T-cell (primary cell): ENCODE measurements around the gene KRTDAP. TPM values are rescaled to one million over a fixed set of nuclear protein-coding genes. Genes with fewer than 3 reads are reported as not detected.

Experiments used
- ATAC-seq, 4 experiments: fragments of 200-7000 bp in 3 of 4; fragments of 150-1000 bp in 1 of 4; cut with Tn5 transposase; replicated peaks in 1 of 4; 1 replicate in 3 of 4; 2 replicates in 1 of 4; pipeline ENCODE4 v1.10.0; 2021; ENCODE audit warnings: moderate library complexity in 3 of 4, mild to moderate bottlenecking in 2 of 4, moderate number of reproducible peaks in 1 of 4
- CTCF ChIA-PET, 2 donors: fragments of 300-600 bp; sonication (Branson Sonifier 250); formaldehyde crosslinking; loops; one replicate each; lab custom pipeline; 2022; ENCODE audit warnings: antibody characterized with exemption in 2 of 2; lab: Charles Lee
- POLR2A ChIA-PET, 2 donors: fragments of 300-600 bp; sonication (Branson Sonifier 250); formaldehyde crosslinking; loops; one replicate each; lab custom pipeline; 2022; ENCODE audit warnings: antibody characterized with exemption in 2 of 2; lab: Charles Lee
- DNase-seq, 35 experiments: peaks; one replicate each; pipeline versions ENCODE4 v3.0.0 to v3.0.0-alpha.2; 2013 to 2023
- H3K27ac ChIP-seq: one replicate; pipeline ENCODE4 v1.5.1; 2013; ENCODE audit warnings: low read length
- H3K27me3 ChIP-seq, 2 experiments: replicated peaks in 1 of 2; 1 replicate in 1 of 2; 2 replicates in 1 of 2; pipeline versions ENCODE4 v1.6.1 to v1.7.0; 2013; ENCODE audit warnings: low read length in 1 of 2, mixed read lengths in 1 of 2; ENCODE audit not compliant: control insufficient read depth in 2 of 2, insufficient read depth in 2 of 2; ENCODE audit errors: extremely low read depth in 1 of 2
- H3K36me3 ChIP-seq, 2 donors: 1 replicate in 1 of 2; 2 replicates in 1 of 2; pipeline versions ENCODE4 v1.6.1 to v1.7.0; 2013; ENCODE audit warnings: low read length in 1 of 2; ENCODE audit not compliant: control insufficient read depth in 2 of 2, insufficient read depth in 1 of 2; ENCODE audit errors: extremely low read depth in 1 of 2
- H3K4me1 ChIP-seq, 2 experiments: 1 replicate in 1 of 2; 2 replicates in 1 of 2; pipeline versions ENCODE4 v1.6.1 to v1.7.0; 2013; ENCODE audit warnings: low read length in 2 of 2, mixed read lengths in 1 of 2; ENCODE audit not compliant: insufficient read depth in 2 of 2, control insufficient read depth in 1 of 2; ENCODE audit errors: extremely low read depth in 1 of 2
- H3K4me3 ChIP-seq, 2 donors: 1 replicate in 1 of 2; 2 replicates in 1 of 2; pipeline versions ENCODE4 v1.5.1 to v1.7.0; 2013; ENCODE audit warnings: mild to moderate bottlenecking in 2 of 2, low read length in 1 of 2, moderate library complexity in 1 of 2; ENCODE audit not compliant: control insufficient read depth in 1 of 2; ENCODE audit errors: extremely low read depth in 1 of 2
- H3K9me3 ChIP-seq: 2 replicates; pipeline ENCODE4 v1.7.0; 2013
- H3K27ac Mint-ChIP-seq, 2 donors: one replicate each; pipeline ENCODE4 v1.8.0; 2020 to 2021; ENCODE audit warnings: mild to moderate bottlenecking in 2 of 2, mixed read lengths in 2 of 2
- H3K27me3 Mint-ChIP-seq, 2 donors: one replicate each; pipeline ENCODE4 v1.8.0; 2021 to 2022; ENCODE audit warnings: mixed read lengths in 2 of 2
- H3K36me3 Mint-ChIP-seq: one replicate; pipeline ENCODE4 v1.8.0; 2021; ENCODE audit warnings: mixed read lengths
- H3K4me1 Mint-ChIP-seq, 3 donors: one replicate each; pipeline ENCODE4 v1.8.0; 2020 to 2022; ENCODE audit warnings: mixed read lengths in 3 of 3, mild to moderate bottlenecking in 1 of 3
- H3K4me3 Mint-ChIP-seq, 3 donors: one replicate each; pipeline ENCODE4 v1.8.0; 2020 to 2022; ENCODE audit warnings: mild to moderate bottlenecking in 3 of 3, mixed read lengths in 3 of 3, moderate library complexity in 3 of 3
- H3K9me3 Mint-ChIP-seq, 3 donors: one replicate each; pipeline ENCODE4 v1.8.0; 2020 to 2022; ENCODE audit warnings: mixed read lengths in 3 of 3
- WGBS: methylation state at CpG from one replicate; pipeline ENCODE4 v1.1.5; 2013; ENCODE audit warnings: missing lambda C conversion rate; ENCODE audit not compliant: insufficient coverage; 5-methylcytosine and 5-hydroxymethylcytosine counted together
- total RNA-seq, 35 experiments: library from RNA in 6 of 35; stranded (reverse) in 6 of 35; fragments of 120-200 nt in 1 of 35; gene quantifications; one replicate each; pipeline versions ENCODE4 v1.2.1 to v1.2.4 and lab custom pipeline; 2013 to 2026

KRTDAP gene
- total RNA-seq, 5 donors from 2014 or later (not counting 1 experiment from before 2014, with no cell fraction given) = not detected

GRCh38 chr19:35509861-35510625 is 19.8 kb upstream of the KRTDAP start:
- H3K4me1 Mint-ChIP-seq = peaks cover 15 to 20% (median 17%) of the 10 kb centered on the region in 3 donors
- peak overlapping the region; percentile 67 to 73 (median 69) for H3K4me3 Mint-ChIP-seq
- H3K27ac Mint-ChIP-seq = peak overlapping the region in 1 of 2 donors; percentile 44
- H3K27me3 Mint-ChIP-seq = peaks cover 32 to 55% of the 10 kb centered on the region in 2 donors
- CTCF ChIA-PET = interaction anchor here (0.6 to 0.8 kb wide), 3 partner anchors 15 to 97 kb away, joined by 4 to 8 read pairs (median 4); no protein-coding TSS in a partner anchor
- H3K27ac ChIP-seq = peak overlapping the region; percentile 55
- no peaks in the 10 kb centered on the region for H3K9me3 ChIP-seq
- ATAC-seq (peak; percentile 76 to 79 (median 76)), DNase-seq (peak; percentile 15 to 82 (median 60))
- H3K4me3 ChIP-seq = peak overlapping the region; percentile 35 to 53
- under 1% methylated on average over 26 of the region's 39 CpGs for WGBS
- H3K4me1 ChIP-seq = peaks cover 0 to 22% of the 10 kb centered on the region in 2 experiments
- no peaks in the 10 kb centered on the region for H3K9me3 Mint-ChIP-seq
- peaks cover 2 to 65% of the 10 kb centered on the region in 2 experiments for H3K27me3 ChIP-seq
- no peaks in the 10 kb centered on the region for H3K36me3 Mint-ChIP-seq
- H3K36me3 ChIP-seq = no peaks in the 10 kb centered on the region
- POLR2A ChIA-PET = no interaction called here

- WGBS = 12% methylated on average over 5 of the region's 12 CpGs
- ChIA-PET POLR2A (interaction anchor here in 1 of 2 donors (0.6 kb wide), 1 partner anchor 123 kb away, joined by 4 read pairs; no protein-coding TSS in a partner anchor), CTCF (no interaction called here)
- Mint-ChIP-seq H3K36me3 (no peaks in the 10 kb centered on the region), H3K4me1 (peaks cover 15 to 20% (median 17%) of the 10 kb centered on the region in 3 donors), H3K27me3 (peaks cover 29 to 56% of the 10 kb centered on the region in 2 donors), H3K27ac (peak overlapping the region; percentile 55 to 68), H3K4me3 (peak overlapping the region; percentile 67 to 73 (median 69)), H3K9me3 (no peaks in the 10 kb centered on the region)
- Histone ChIP-seq H3K9me3 (no peaks in the 10 kb centered on the region), H3K36me3 (no peaks in the 10 kb centered on the region), H3K4me1 (peaks cover 0 to 22% of the 10 kb centered on the region in 2 experiments), H3K27me3 (peaks cover 2 to 61% of the 10 kb centered on the region in 2 experiments), H3K27ac (peak overlapping the region; percentile 55), H3K4me3 (peak overlapping the region in 1 of 2 donors; percentile 53)
- DNase-seq = peak in 31 of 35 experiments; percentile 14 to 63 (median 37)
- peak; percentile 68 to 83 (median 77) for ATAC-seq
Measured at GRCh38 chr19:35509018-35509652, 18.9 kb upstream of the KRTDAP start.

GRCh38 chr19:35508129-35508528 is 17.9 kb upstream of the KRTDAP start:
- ATAC-seq (no peak), DNase-seq (no peak)
- ChIA-PET CTCF (interaction anchor here in 1 of 2 donors (0.6 kb wide), 1 partner anchor 78 kb away, joined by 10 read pairs; no protein-coding TSS in a partner anchor), POLR2A (no interaction called here)
- Mint-ChIP-seq H3K27ac (no peak overlapping the region), H3K36me3 (no peaks in the 10 kb centered on the region), H3K4me1 (peaks cover 15 to 20% (median 17%) of the 10 kb centered on the region in 3 donors), H3K4me3 (no peak overlapping the region), H3K9me3 (no peaks in the 10 kb centered on the region), H3K27me3 (peaks cover 26 to 54% of the 10 kb centered on the region in 2 donors)
- H3K27me3 ChIP-seq = peaks cover 2 to 56% of the 10 kb centered on the region in 2 experiments
- peaks cover 0 to 22% of the 10 kb centered on the region in 2 experiments for H3K4me1 ChIP-seq
- WGBS = 71% methylated on average over 1 of the region's 3 CpGs
- no peak overlapping the region for H3K27ac ChIP-seq
- H3K36me3 ChIP-seq = no peaks in the 10 kb centered on the region
- H3K9me3 ChIP-seq = no peaks in the 10 kb centered on the region
- no peak overlapping the region for H3K4me3 ChIP-seq

- no peaks in the 10 kb centered on the region for H3K36me3 ChIP-seq
- 86% methylated on average over 9 of the region's 11 CpGs for WGBS
- no peaks in the 10 kb centered on the region for H3K9me3 ChIP-seq
- DNase-seq = no peak
- ATAC-seq = no peak
- peaks cover 26 to 49% of the 10 kb centered on the region in 2 donors for H3K27me3 Mint-ChIP-seq
- CTCF ChIA-PET = interaction anchor here in 1 of 2 donors (0.6 kb wide), 1 partner anchor 459 kb away, joined by 3 read pairs; no protein-coding TSS in a partner anchor
- no peaks in the 10 kb centered on the region for H3K9me3 Mint-ChIP-seq
- no peak overlapping the region for H3K4me3 ChIP-seq
- peaks cover 2 to 54% of the 10 kb centered on the region in 2 experiments for H3K27me3 ChIP-seq
- no peaks in the 10 kb centered on the region for H3K36me3 Mint-ChIP-seq
- H3K4me1 ChIP-seq = peaks cover 0 to 22% of the 10 kb centered on the region in 2 experiments
- peaks cover 15 to 20% (median 17%) of the 10 kb centered on the region in 3 donors for H3K4me1 Mint-ChIP-seq
- no peak overlapping the region for H3K27ac ChIP-seq
- H3K4me3 Mint-ChIP-seq = no peak overlapping the region
- no peak overlapping the region for H3K27ac Mint-ChIP-seq
- POLR2A ChIA-PET = no interaction called here
Measured at GRCh38 chr19:35507561-35507960, 17.3 kb upstream of the KRTDAP start.

GRCh38 chr19:35506011-35506410 is 15.7 kb upstream of the KRTDAP start:
- ChIA-PET POLR2A (interaction anchor here in 1 of 2 donors (0.5 kb wide), 1 partner anchor 123 kb away, joined by 3 read pairs; no protein-coding TSS in a partner anchor), CTCF (no interaction called here)
- H3K27me3 Mint-ChIP-seq = peaks cover 18 to 42% of the 10 kb centered on the region in 2 donors
- no peak overlapping the region for H3K27ac Mint-ChIP-seq
- no peaks in the 10 kb centered on the region for H3K9me3 ChIP-seq
- no peaks in the 10 kb centered on the region for H3K36me3 Mint-ChIP-seq
- H3K36me3 ChIP-seq = no peaks in the 10 kb centered on the region
- H3K27me3 ChIP-seq = peaks cover 2 to 51% of the 10 kb centered on the region in 2 experiments
- H3K4me1 Mint-ChIP-seq = peaks cover 15 to 24% (median 17%) of the 10 kb centered on the region in 3 donors
- no peaks in the 10 kb centered on the region for H3K9me3 Mint-ChIP-seq
- peaks cover 0 to 22% of the 10 kb centered on the region in 2 experiments for H3K4me1 ChIP-seq
- no peak overlapping the region for H3K4me3 ChIP-seq
- WGBS = 94% methylated on average over 2 of the region's 7 CpGs
- no peak overlapping the region for H3K27ac ChIP-seq
- DNase-seq (no peak), ATAC-seq (no peak)
- no peak overlapping the region for H3K4me3 Mint-ChIP-seq

- Histone ChIP-seq H3K4me1 (no peaks in the 10 kb centered on the region), H3K9me3 (no peaks in the 10 kb centered on the region), H3K27me3 (peaks cover 0 to 33% of the 10 kb centered on the region in 2 experiments), H3K4me3 (no peak overlapping the region), H3K36me3 (no peaks in the 10 kb centered on the region), H3K27ac (no peak overlapping the region)
- no peak for DNase-seq
- H3K4me1 Mint-ChIP-seq = peaks cover 0 to 4% (median 0%) of the 10 kb centered on the region in 3 donors
- POLR2A ChIA-PET = interaction anchor here in 1 of 2 donors (0.7 kb wide), 1 partner anchor 138 kb away, joined by 6 read pairs; no protein-coding TSS in a partner anchor
- no CpG with 5 or more reads among the region's 4 CpGs for WGBS
- no peaks in the 10 kb centered on the region for H3K36me3 Mint-ChIP-seq
- ATAC-seq = no peak
- H3K4me3 Mint-ChIP-seq = no peak overlapping the region
- CTCF ChIA-PET = no interaction called here
- no peak overlapping the region for H3K27ac Mint-ChIP-seq
- no peaks in the 10 kb centered on the region for H3K9me3 Mint-ChIP-seq
- peaks cover 20 to 27% of the 10 kb centered on the region in 2 donors for H3K27me3 Mint-ChIP-seq
Measured at GRCh38 chr19:35502751-35503150, 12.5 kb upstream of the KRTDAP start.
